K562 (cell line): ENCODE results near the gene PRRC2B. TPM values are rescaled to one million over a fixed set of nuclear protein-coding genes. Genes with fewer than 3 reads are reported as not detected.

Experiments used
- BRD9 ChIP-seq: fragments of 450-650 bp; IDR thresholded peaks from 2 replicates; pipeline ENCODE4 v1.6.1; 2018; ENCODE audit warnings: low read depth; ENCODE audit not compliant: partially characterized antibody
- CHD2 ChIP-seq: IDR thresholded peaks from 2 replicates; pipeline ENCODE4 v1.6.1; 2011; ENCODE audit warnings: low read depth, low read length
- FOXA3 ChIP-seq, 2 experiments: fragments of 450-650 bp in 1 of 2; sonication (generic) in 1 of 2; formaldehyde crosslinking; IDR thresholded peaks in 1 of 2; conservative IDR thresholded peaks in 1 of 2; 2 replicates each; pipeline versions ENCODE4 v1.4.0 to v1.8.0; 2020 to 2022; ENCODE audit warnings: mild to moderate bottlenecking in 2 of 2, missing genetic modification reagents in 1 of 2
- MEF2D ChIP-seq: conservative IDR thresholded peaks from 2 replicates; pipeline ENCODE4 v1.6.1; 2016; ENCODE audit warnings: low read depth, missing genetic modification characterization, missing compliant biosample characterization
- MXD1 ChIP-seq: fragments of 250-450 bp; sonication (Bioruptor Pico); IDR thresholded peaks from 2 replicates; pipeline ENCODE4 v1.8.0; 2021; ENCODE audit warnings: borderline replicate concordance, mild to moderate bottlenecking, moderate library complexity; ENCODE audit not compliant: poor library complexity, severe bottlenecking
- SAFB2 ChIP-seq: fragments of 200-400 bp; formaldehyde crosslinking; IDR thresholded peaks from 2 replicates; pipeline ENCODE4 v1.6.1; 2018; ENCODE audit warnings: borderline replicate concordance, low read length, low read depth, moderate library complexity; ENCODE audit not compliant: severe bottlenecking
- TAL1 ChIP-seq: fragments of 450-650 bp; IDR thresholded peaks from 2 replicates; pipeline ENCODE4 v1.6.1; 2016; ENCODE audit warnings: mild to moderate bottlenecking
- THRB ChIP-seq: fragments of 450-650 bp; formaldehyde crosslinking; conservative IDR thresholded peaks from 2 replicates; pipeline ENCODE4 v1.4.0; 2022; ENCODE audit warnings: mild to moderate bottlenecking, missing genetic modification characterization
- polyA plus RNA-seq, 8 experiments: library from polyadenylated mRNA; depleted of rRNA in 4 of 8; stranded (reverse) in 5 of 8; unstranded in 3 of 8; fragments of >200 nt; fragmentation: Nextera tagmentation in 2 of 8; fragmentation: Illumina TruSeq in 1 of 8; extraction: Ambion mirVana in 2 of 8; extraction: Trizol in 1 of 8; gene quantifications; 2 replicates each; pipeline versions ENCODE4 v1.2.1 to v1.2.3, GENCODE V29; 2011 to 2014; ENCODE audit warnings: inconsistent platforms in 1 of 8, missing spikeins in 1 of 8
- total RNA-seq, 7 experiments: library from RNA; depleted of rRNA in 6 of 7; stranded (reverse); fragments of >200 nt in 6 of 7; fragmentation: Illumina TruSeq in 2 of 7; extraction: Trizol in 2 of 7; gene quantifications; 2 replicates each; pipeline versions ENCODE4 v1.2.1 to v1.2.3, GENCODE V29; 2011 to 2021; ENCODE audit warnings: low replicate concordance in 1 of 7

PRRC2B gene
- total and polyA plus RNA-seq, 9 of the 15 experiments (the other 6 are each of a cell fraction or from before 2014, with no cell fraction given) = 0.34 to 125 (median 30.9) TPM

- TF ChIP-seq MEF2D (no peak), SAFB2 (no peak), MXD1 (CRISPR knock-in tag) (no peak), THRB (CRISPR knock-in tag) (no peak), TAL1 (no peak), BRD9 (no peak), FOXA3 (CRISPR knock-in tag; conservative IDR thresholded peaks at IDR 0.05 in 1 of 2, IDR thresholded peaks at IDR 0.05 in 1 of 2) (no peak), CHD2 (no peak)
Observed at GRCh38 chr9:131410044-131410491, 16.2 kb downstream of the PRRC2B start (continued).
